NCI-H510A treated with DMSO at 0.1 percent for 48 hours (cell line): ENCODE results near the gene CRYBG3.
"Not testable (repeated sequence)": the region's sequence is repeated elsewhere in the genome, so short reads cannot be mapped to it uniquely, and the experiment has no call there.

Experiments used
- DNase-seq: peaks from one replicate; lab custom pipeline; 2025; lab: John Stamatoyannopoulos, UW

Gene CRYBG3

DNA sequence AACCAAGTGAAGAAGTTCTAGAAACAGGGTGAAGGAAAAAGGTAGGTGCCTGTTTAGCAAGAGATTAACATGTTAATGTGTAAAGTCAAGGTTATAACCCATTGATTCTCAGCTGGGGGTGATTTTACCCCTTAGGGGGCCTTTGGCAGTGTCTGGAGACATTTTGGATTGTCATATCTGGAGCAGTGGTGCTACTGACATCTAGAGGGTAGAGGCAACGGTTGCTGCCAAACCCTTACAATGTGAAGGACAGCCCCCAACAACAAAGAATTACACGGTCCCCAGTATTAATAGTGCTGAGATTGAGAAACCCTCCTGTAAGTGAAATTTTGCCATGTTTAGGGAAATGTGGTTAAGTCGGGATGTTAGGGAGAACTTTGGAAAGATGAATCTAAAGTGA is 74.7 kb downstream of the CRYBG3 start:
- no peak for DNase-seq

- no peak for DNase-seq
These were observed 77.5 kb downstream of the CRYBG3 start for GRCh38 chr3:97899331-97899730.

- no peak for DNase-seq
These were observed 79.8 kb downstream of the CRYBG3 start for GRCh38 chr3:97901313-97902248.

DNA sequence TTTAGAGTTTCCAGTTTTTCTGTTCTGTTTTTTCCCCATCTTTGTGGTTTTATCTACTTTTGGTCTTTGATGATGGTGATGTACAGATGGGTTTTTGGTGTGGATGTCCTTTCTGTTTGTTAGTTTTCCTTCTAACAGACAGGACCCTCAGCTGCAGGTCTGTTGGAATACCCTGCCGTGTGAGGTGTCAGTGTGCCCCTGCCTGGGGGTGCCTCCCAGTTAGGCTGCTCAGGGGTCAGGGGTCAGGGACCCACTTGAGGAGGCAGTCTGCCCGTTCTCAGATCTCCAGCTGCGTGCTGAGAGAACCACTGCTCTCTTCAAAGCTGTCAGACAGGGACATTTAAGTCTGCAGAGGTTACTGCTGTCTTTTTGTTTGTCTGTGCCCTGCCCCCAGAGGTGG is 88.0 kb downstream of the CRYBG3 start:
- DNase-seq = not testable (repeated sequence)

DNA sequence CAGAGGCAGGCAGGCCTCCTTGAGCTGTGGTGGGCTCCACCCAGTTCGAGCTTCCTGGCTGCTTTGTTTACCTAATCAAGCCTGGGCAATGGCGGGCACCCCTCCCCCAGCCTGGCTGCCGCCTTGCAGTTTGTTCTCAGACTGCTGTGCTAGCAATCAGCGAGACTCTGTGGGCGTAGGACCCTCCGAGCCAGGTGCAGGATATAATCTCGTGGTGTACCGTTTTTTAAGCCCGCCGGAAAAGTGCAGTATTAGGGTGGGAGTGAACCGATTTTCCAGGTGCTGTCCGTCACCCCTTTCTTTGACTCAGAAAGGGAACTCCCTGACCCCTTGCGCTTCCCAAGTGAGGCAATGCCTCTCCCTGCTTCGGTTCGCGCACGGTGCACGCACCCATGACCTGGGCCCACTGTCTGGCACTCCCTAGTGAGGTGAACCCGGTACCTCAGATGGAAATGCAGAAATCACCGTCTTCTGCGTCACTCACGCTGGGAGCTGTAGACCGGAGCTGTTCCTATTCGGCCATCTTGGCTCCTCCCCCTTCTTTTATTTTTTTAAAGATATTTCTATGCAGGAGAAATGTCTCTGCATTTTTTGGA is 88.5 kb downstream of the CRYBG3 start:
- not testable (repeated sequence) for DNase-seq

GRCh38 chr3:97910931-97911351 is 89.1 kb downstream of the CRYBG3 start:
- no peak for DNase-seq

DNA sequence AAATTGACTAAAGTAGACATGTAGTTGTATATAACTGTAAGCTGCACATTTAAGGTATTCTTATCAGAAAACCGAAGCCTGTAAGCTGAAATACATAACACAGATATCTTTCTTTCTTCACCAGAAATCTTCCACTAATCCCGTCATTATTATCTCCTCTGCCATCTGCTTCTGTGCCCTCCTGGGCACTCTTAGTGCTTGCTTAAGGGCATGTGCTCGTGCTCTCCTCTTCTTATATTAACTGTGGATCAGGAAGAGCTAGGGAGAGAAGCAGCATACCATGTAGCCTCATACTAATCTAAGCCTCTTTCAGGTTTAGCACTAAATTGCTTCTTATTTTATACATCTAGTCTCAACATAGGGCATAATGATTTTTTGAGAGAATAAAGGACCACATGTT is 89.6 kb downstream of the CRYBG3 start:
- DNase-seq = no peak

GRCh38 chr3:97914388-97914787 is 92.6 kb downstream of the CRYBG3 start:
- DNase-seq = no peak

DNA sequence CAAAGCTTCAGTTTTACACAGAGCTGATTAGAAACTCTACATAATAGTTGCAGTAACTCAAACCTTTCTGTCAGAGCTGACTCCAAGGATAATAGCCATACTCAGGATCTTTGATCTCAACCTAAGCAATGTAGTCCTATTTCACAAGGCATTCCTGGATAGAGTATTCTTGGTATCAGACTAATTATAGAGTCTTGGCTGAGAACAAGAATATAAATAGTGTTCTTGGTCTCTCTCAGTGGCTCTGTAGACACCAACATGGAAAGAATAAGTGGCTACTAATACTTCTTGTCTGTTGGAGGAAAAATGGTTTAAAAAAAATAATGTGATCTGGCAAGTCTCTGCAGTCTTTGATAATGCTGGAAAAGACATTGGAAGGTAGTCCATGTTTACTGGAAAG is 94.8 kb downstream of the CRYBG3 start:
- DNase-seq = no peak

GRCh38 chr3:97917813-97918536 is 96.2 kb downstream of the CRYBG3 start:
- DNase-seq = no peak

GRCh38 chr3:97927704-97928103 is 105.9 kb downstream of the CRYBG3 start:
- no peak for DNase-seq

GRCh38 chr3:97928986-97929385 is 107.2 kb downstream of the CRYBG3 start:
- DNase-seq = no peak

DNA sequence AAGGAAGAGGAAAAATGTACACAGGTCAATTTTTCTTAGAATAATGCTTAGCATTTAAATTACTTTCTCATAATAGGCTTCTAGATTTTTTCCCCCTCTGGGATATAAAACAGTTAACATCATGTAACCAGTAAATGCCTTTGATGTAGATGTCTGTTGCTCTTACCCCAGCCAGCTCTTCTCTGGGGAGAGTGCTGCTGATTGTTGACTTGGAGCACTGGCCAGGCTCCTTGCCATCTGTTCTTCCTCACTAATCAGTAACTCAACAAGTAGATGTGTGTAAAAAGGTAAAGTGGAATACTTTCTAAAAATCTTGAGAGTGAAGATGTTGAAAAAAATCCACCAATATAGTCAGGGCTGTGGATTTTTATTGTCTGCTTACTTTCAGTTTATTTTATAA is 108.2 kb downstream of the CRYBG3 start:
- DNase-seq = no peak

GRCh38 chr3:97931218-97931617 is 109.4 kb downstream of the CRYBG3 start:
- DNase-seq = no peak

DNA sequence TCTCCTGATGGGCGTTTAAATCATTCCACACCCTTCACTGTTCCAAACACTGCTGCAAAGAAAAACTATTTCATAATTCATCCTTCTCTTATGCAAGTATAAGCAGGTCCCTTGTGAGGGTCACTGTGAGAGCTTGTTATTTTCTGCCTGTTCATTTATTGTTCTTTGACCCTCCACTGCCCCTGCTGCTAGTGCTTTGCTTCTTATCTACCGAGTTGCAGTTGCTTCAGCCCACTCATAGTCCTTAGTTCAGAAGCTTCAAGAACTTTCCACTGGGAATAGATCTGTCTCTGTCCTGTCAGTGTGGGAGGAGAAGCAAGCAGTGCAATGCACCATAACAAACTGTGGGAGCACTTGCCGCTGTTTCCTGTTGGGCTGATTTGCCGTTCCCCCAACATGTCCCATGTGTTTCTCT is 110.6 kb downstream of the CRYBG3 start:
- no peak for DNase-seq

DNA sequence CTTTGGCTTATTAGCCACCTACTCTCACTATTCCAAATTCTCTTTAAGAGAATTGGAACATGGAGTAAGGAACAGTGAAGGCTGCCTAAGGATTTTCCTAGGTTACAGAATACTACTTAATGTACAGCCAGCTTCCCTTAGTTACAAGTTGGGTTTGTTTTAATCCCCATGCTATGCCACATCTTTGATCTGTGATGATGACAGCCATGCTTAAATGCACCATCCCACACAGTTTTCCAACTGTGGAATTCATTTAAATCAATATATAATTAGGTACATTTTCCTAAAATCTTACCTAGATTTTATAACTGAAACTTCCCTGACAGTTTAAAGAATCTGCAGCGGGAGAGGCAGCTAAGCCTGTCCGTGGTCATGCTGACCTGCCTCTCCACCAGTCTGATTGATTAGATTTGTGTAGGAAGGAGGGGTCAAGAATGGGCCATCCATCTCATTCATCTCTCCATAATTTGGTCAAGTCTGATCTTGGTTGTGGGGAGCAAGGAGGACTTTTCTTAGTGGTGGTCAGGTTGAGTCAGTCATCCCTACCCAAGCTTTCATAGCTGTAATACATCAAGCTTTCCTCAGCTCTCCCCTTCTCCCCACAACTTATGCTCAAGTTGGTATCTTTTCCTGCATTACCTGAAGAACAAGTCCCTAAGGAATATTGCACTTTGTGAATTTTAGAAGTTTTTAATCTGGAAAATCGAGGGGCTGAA is 113.3 kb downstream of the CRYBG3 start:
- no peak for DNase-seq

DNA sequence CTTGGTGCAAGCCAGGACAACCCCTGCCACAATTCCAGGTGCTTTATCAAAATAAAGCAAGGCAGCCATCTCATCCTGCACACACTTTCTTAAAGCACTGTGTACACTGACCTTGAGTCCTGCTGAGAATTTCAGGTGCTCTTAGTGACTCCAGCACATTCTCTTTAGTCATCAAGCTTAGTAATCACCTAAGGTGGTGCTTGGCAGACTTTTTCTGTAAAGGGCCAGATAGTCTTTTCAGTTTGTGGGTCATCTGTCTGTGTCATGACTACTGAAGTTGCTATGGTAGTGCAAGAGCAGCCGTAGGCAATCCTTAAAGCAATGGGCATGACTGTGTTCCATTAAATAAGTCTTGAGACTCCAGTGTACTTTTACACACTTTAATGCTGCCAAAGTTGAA is 114.0 kb downstream of the CRYBG3 start:
- no peak for DNase-seq

DNA sequence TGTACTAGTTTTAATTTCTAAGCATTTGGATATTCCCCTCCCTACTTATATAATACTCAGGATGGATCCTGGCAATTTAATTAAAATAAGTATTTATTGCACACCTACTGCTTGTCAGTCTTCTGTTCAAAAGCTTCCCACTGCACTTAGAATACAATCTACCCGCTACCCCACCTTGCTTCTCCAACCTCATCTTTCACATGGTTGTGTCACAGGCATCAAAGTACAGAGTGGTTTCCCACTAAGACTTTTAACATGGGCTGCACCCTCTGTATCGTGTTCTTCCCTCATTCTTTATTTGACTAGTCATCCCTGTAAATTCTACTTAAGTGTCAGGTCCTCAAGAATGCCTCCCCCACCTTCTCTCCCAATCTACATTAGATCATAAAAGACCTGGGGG is 115.4 kb downstream of the CRYBG3 start:
- DNase-seq = no peak

GRCh38 chr3:97938444-97938843 is 116.6 kb downstream of the CRYBG3 start:
- DNase-seq = no peak

DNA sequence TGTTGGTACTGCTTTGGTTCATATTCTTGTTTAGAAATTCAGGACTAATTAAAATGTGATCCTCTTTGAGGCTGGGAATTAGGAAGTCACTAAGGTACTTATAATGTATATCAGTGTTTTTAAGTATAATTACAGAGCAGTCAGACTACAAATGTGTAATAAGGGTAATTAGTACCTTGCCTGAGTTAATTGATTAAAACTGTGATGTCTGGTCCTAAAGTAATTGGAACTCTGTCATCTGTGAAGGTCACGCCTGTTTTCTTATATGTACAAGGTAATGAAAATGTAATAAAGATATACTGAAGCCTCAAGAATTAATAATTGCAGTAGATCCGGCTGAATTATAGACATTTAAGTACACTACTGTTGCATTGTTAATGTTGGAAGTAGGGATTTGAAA is 117.6 kb downstream of the CRYBG3 start:
- no peak for DNase-seq

- no peak for DNase-seq
These were observed 118.2 kb downstream of the CRYBG3 start for GRCh38 chr3:97940034-97940433.
